GM23338 (cell line): ENCODE measurements around the gene DTX1. TPM values are rescaled to one million over a fixed set of nuclear protein-coding genes. Genes with fewer than 3 reads are reported as not detected.

Experiments used
- ATAC-seq: fragments of 200-7000 bp; cut with Tn5 transposase; 3 replicates; pipeline ENCODE4 v1.9.1; 2020
- DNase-seq: peaks from one replicate; pipeline ENCODE4 v3.0.0-alpha.2; 2015; ENCODE audit warnings: low spot score
- H2AFZ ChIP-seq: fragments of 200-600 bp; sonication (generic); 2 replicates; pipeline ENCODE4 v1.8.0; 2016; ENCODE audit warnings: antibody characterized with exemption, mild to moderate bottlenecking, moderate library complexity
- H3F3A ChIP-seq: fragments of 200-600 bp; sonication (generic); replicated peaks from 2 replicates; pipeline ENCODE4 v1.8.0; 2017; ENCODE audit warnings: antibody characterized with exemption, mixed run types, low read depth
- H3K27ac ChIP-seq: fragments of 200-600 bp; sonication (generic); 2 replicates; pipeline ENCODE4 v1.6.1; 2016; ENCODE audit warnings: low read depth
- H3K27me3 ChIP-seq: fragments of 200-600 bp; sonication (generic); 2 replicates; pipeline ENCODE4 v1.8.0; 2016; ENCODE audit warnings: mild to moderate bottlenecking, mixed run types, moderate library complexity; ENCODE audit not compliant: insufficient read depth
- H3K36me3 ChIP-seq: fragments of 200-600 bp; sonication (generic); 2 replicates; pipeline ENCODE4 v1.8.0; 2016; ENCODE audit warnings: mild to moderate bottlenecking; ENCODE audit not compliant: insufficient read depth
- H3K4me1 ChIP-seq: fragments of 200-600 bp; sonication (generic); 2 replicates; pipeline ENCODE4 v1.8.0; 2016; ENCODE audit warnings: mild to moderate bottlenecking, moderate library complexity; ENCODE audit not compliant: insufficient read depth
- H3K4me2 ChIP-seq: fragments of 200-600 bp; sonication (generic); 2 replicates; pipeline ENCODE4 v1.7.1; 2017; ENCODE audit warnings: mixed run types
- H3K4me3 ChIP-seq: fragments of 200-600 bp; sonication (generic); 2 replicates; pipeline ENCODE4 v1.6.1; 2016; ENCODE audit warnings: mixed run types
- H3K79me2 ChIP-seq: fragments of 200-600 bp; sonication (generic); replicated peaks from 2 replicates; pipeline ENCODE4 v1.8.0; 2017; ENCODE audit warnings: mild to moderate bottlenecking; ENCODE audit not compliant: insufficient read depth
- H3K9me2 ChIP-seq: fragments of 200-600 bp; sonication (generic); 2 replicates; pipeline ENCODE4 v1.8.0; 2017; ENCODE audit not compliant: insufficient read depth
- H4K20me1 ChIP-seq: fragments of 200-600 bp; sonication (generic); replicated peaks from 2 replicates; pipeline ENCODE4 v1.8.0; 2017; ENCODE audit warnings: mild to moderate bottlenecking; ENCODE audit not compliant: insufficient read depth
- H3K27ac Mint-ChIP-seq: 2 replicates; pipeline ENCODE4 v1.8.0; 2020; ENCODE audit warnings: inconsistent platforms, mild to moderate bottlenecking, moderate library complexity, mixed read lengths
- H3K27me3 Mint-ChIP-seq: 3 replicates; pipeline ENCODE4 v1.8.0; 2022; ENCODE audit warnings: low read depth, mild to moderate bottlenecking, moderate library complexity, mixed read lengths, inconsistent platforms; ENCODE audit not compliant: insufficient read depth, poor library complexity
- H3K36me3 Mint-ChIP-seq: 3 replicates; pipeline ENCODE4 v1.8.0; 2021; ENCODE audit warnings: low read depth, mild to moderate bottlenecking, inconsistent platforms, moderate library complexity, mixed read lengths
- H3K4me1 Mint-ChIP-seq: 3 replicates; pipeline ENCODE4 v1.8.0; 2020; ENCODE audit warnings: mild to moderate bottlenecking, inconsistent platforms, mixed read lengths
- H3K4me3 Mint-ChIP-seq: 3 replicates; pipeline ENCODE4 v1.8.0; 2021; ENCODE audit warnings: moderate library complexity, mild to moderate bottlenecking, inconsistent platforms, mixed read lengths
- H3K9me3 Mint-ChIP-seq: 3 replicates; pipeline ENCODE4 v1.8.0; 2020; ENCODE audit warnings: moderate library complexity, mild to moderate bottlenecking, inconsistent platforms, mixed read lengths
- CREB1 ChIP-seq: fragments of 250-450 bp; sonication (Bioruptor Pico); IDR thresholded peaks from 2 replicates; pipeline ENCODE4 v1.5.0; 2020; ENCODE audit warnings: low read depth, mild to moderate bottlenecking, moderate library complexity
- CTCF ChIP-seq, 2 experiments: fragments of 200-600 bp in 1 of 2; sonication (generic) in 1 of 2; conservative IDR thresholded peaks; 2 replicates each; pipeline versions ENCODE4 v1.5.1 to v1.6.1; 2016 to 2017; ENCODE audit warnings: antibody characterized with exemption in 2 of 2, low read depth in 2 of 2, mild to moderate bottlenecking in 2 of 2, moderate library complexity in 1 of 2
- ETS1 ChIP-seq: IDR thresholded peaks from 2 replicates; pipeline ENCODE4 v1.6.1; 2016; ENCODE audit warnings: antibody characterized with exemption
- EZH2 ChIP-seq: fragments of 200-600 bp; sonication (generic); IDR thresholded peaks from one replicate; pipeline ENCODE4 v1.8.0; 2017; ENCODE audit warnings: antibody characterized with exemption, mild to moderate bottlenecking, low read depth; ENCODE audit not compliant: unreplicated experiment
- JUNB ChIP-seq: IDR thresholded peaks from one replicate; pipeline ENCODE4 v1.6.1; 2016; ENCODE audit warnings: antibody characterized with exemption; ENCODE audit not compliant: unreplicated experiment
- POLR2AphosphoS5 ChIP-seq: IDR thresholded peaks from 2 replicates; pipeline ENCODE4 v1.6.1; 2016; ENCODE audit warnings: antibody characterized with exemption, low read depth
- REST ChIP-seq: IDR thresholded peaks from one replicate; pipeline ENCODE4 v1.6.1; 2018; ENCODE audit warnings: antibody characterized with exemption; ENCODE audit not compliant: unreplicated experiment
- STAT1 ChIP-seq: IDR thresholded peaks from one replicate; pipeline ENCODE4 v1.6.1; 2016; ENCODE audit warnings: antibody characterized with exemption; ENCODE audit not compliant: unreplicated experiment
- ZNF114 ChIP-seq: fragments of 250-450 bp; sonication (Bioruptor Pico); IDR thresholded peaks from 2 replicates; pipeline ENCODE4 v1.5.0; 2020; ENCODE audit warnings: mild to moderate bottlenecking, moderate library complexity
- ZNF331 ChIP-seq: fragments of 250-450 bp; sonication (Bioruptor Pico); IDR thresholded peaks from 2 replicates; pipeline ENCODE4 v1.5.0; 2020; ENCODE audit warnings: low read depth, mild to moderate bottlenecking, moderate library complexity
- polyA plus RNA-seq: library from polyadenylated mRNA; unstranded; fragments of >200 nt; fragmentation: Nextera tagmentation; extraction: Ambion mirVana; gene quantifications from 2 replicates; pipeline ENCODE4 v1.2.1, GENCODE V29; 2016
- total RNA-seq: library from RNA; depleted of rRNA; stranded (reverse); fragments of >200 nt; shearing (Covaris generic); gene quantifications from 2 replicates; pipeline ENCODE4 v1.2.3, GENCODE V29; 2014

The DTX1 gene
- total and polyA plus RNA-seq, 2 experiments from 2014 or later: 1.6 to 9.0 TPM

- TF ChIP-seq ZNF331 (CRISPR knock-in tag) (no peak), CREB1 (CRISPR knock-in tag) (peak; percentile 85), ETS1 (no peak), JUNB (no peak), REST (no peak)
These were observed 47.4 kb downstream of the DTX1 start (continued) for GRCh38 chr12:113103756-113104450.

GRCh38 chr12:113104953-113105510 is 48.5 kb downstream of the DTX1 start:
- Histone ChIP-seq H3K27ac (no peak overlapping the region), H3K27me3 (no peaks in the 10 kb centered on the region), H4K20me1 (no peaks in the 10 kb centered on the region), H3K9me2 (no peaks in the 10 kb centered on the region), H3K36me3 (no peaks in the 10 kb centered on the region), H3F3A (no peaks in the 10 kb centered on the region), H3K4me2 (no peak overlapping the region), H2AFZ (no peak overlapping the region), H3K4me1 (no peaks in the 10 kb centered on the region), H3K79me2 (no peaks in the 10 kb centered on the region), H3K4me3 (no peak overlapping the region)
- Mint-ChIP-seq H3K27ac (no peak overlapping the region), H3K36me3 (peaks cover 3% of the 10 kb centered on the region; the same call in 1 of the 3 replicates), H3K27me3 (peaks cover 6% of the 10 kb centered on the region), H3K4me1 (no peaks in the 10 kb centered on the region; the same call in 2 of the 3 replicates), H3K9me3 (no peaks in the 10 kb centered on the region), H3K4me3 (peak overlapping the region; percentile 49)
- TF ChIP-seq CREB1 (CRISPR knock-in tag) (no peak), ZNF114 (no peak), CTCF (conservative IDR thresholded peaks at IDR 0.05; ENCODE audit: low read depth in 2 of 2) (no peak), STAT1 (no peak), POLR2AphosphoS5 (no peak), ZNF331 (CRISPR knock-in tag) (no peak), EZH2 (no peak)
- no peak for DNase-seq
- no peak for ATAC-seq
